Osteocyte (in vitro differentiated cells): ENCODE data around the gene PGGHG. TPM values are rescaled to one million over a fixed set of nuclear protein-coding genes. Genes with fewer than 3 reads are reported as not detected.

Experiments
- DNase-seq: peaks from one replicate; pipeline ENCODE4 v3.0.0; 2021; ENCODE audit warnings: mixed read lengths; ENCODE audit not compliant: unreplicated experiment; ENCODE audit errors: extremely low spot score
- H3K27ac Mint-ChIP-seq: one replicate; pipeline ENCODE4 v1.8.0; 2021; ENCODE audit warnings: mild to moderate bottlenecking, mixed read lengths; ENCODE audit not compliant: unreplicated experiment
- H3K27me3 Mint-ChIP-seq: one replicate; pipeline ENCODE4 v1.8.0; 2021; ENCODE audit warnings: mixed read lengths; ENCODE audit not compliant: unreplicated experiment
- H3K36me3 Mint-ChIP-seq: one replicate; pipeline ENCODE4 v1.8.0; 2021; ENCODE audit warnings: mixed read lengths; ENCODE audit not compliant: unreplicated experiment
- H3K4me1 Mint-ChIP-seq: one replicate; pipeline ENCODE4 v1.8.0; 2021; ENCODE audit warnings: mixed read lengths; ENCODE audit not compliant: unreplicated experiment
- H3K4me3 Mint-ChIP-seq: one replicate; pipeline ENCODE4 v1.8.0; 2021; ENCODE audit warnings: mild to moderate bottlenecking, moderate library complexity, mixed read lengths; ENCODE audit not compliant: unreplicated experiment
- H3K9me3 Mint-ChIP-seq: one replicate; pipeline ENCODE4 v1.8.0; 2021; ENCODE audit warnings: mixed read lengths; ENCODE audit not compliant: unreplicated experiment
- CTCF ChIP-seq: fragments of 200-600 bp; sonication (generic); IDR thresholded peaks from 2 replicates; pipeline ENCODE4 v1.5.0; 2021; ENCODE audit warnings: antibody characterized with exemption, mild to moderate bottlenecking, moderate library complexity
- total RNA-seq: library from RNA; stranded (reverse); gene quantifications from 2 replicates; pipeline ENCODE4 v1.2.1, GENCODE V29; 2021

Gene PGGHG
- total RNA-seq, 1 donor from 2014 or later: 43.4 TPM

DNA sequence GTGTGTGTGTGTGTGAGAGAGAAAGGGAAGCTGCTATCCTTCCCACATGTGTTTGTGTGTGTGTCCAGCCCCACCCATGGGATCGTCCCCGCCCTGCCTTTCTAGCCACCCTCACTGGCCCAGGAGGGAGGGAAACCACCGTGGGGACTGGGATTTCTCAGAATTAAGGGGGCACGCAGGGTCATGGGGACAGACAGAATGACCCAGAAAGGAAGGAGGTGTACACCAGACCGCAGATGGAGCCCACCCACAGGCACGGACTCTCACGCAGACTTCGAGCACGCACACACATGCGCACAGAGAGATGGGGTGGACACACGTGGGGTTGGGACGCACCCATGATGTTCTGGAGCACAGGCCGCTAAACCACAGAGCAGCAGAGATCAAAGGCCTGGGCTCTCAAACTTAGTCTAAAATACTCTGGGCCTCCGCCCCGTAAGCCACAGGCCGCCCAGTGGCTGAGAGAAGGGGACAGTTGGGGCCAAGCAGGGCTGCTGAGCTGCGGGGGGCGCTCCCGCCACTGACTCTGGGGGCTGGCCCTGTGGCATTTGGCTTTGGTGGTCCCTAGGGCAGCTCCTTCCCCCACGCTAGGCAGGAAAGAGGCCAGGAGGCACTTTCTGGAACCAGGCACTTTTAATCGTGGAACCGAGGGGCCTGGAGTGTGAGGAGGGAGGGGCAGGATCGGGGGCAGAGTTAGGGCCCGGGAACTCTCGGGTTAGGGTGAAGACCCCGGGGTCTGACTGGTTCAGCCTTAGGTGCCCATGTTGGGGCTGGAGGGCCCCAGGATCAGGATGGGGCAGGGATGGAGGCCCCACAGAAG lies 8.9 kb downstream of the PGGHG start:
- Mint-ChIP-seq H3K27me3 (no peaks in the 10 kb centered on the region), H3K36me3 (peaks cover 1% of the 10 kb centered on the region), H3K27ac (no peak overlapping the region), H3K4me3 (no peak overlapping the region), H3K9me3 (no peaks in the 10 kb centered on the region), H3K4me1 (peaks cover 8% of the 10 kb centered on the region)
- no peak for TF ChIP-seq CTCF
- no peak for DNase-seq

DNA sequence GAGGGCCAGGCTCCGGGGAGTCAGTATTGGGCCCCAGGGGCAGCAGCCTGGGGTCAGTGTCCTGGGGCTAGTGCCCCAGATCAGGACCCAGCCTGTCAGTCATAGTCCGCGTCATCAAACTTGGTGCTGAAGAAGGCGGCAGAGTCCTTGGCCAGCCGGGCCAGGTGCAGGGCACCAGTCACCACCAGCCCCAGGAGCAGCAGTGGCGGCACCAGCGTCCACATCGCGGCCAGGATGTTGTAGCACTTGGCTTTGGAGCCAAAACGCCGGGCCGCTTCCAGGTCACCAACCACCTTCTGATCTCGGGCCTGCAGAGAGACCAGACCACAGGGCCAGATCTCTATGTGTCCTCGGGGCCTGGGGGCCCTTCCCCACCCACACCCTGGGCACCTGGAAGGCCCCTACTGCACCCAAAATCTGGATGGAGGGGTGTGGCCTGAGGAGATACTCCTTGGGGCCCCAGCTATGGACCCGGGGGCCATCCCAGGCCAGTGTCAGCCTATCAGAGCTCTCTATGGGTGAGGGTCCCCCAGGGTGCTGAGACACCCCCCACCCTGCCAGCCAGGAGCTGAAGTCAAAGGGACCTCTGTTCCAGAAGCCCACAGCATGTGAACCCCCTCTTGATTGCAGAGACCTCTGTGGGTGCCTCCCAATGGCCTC lies 9.6 kb downstream of the PGGHG start:
- no peak overlapping the region for H3K27ac Mint-ChIP-seq
- TF ChIP-seq CTCF: no peak
- no peaks in the 10 kb centered on the region for H3K9me3 Mint-ChIP-seq
- peaks cover 1% of the 10 kb centered on the region for H3K36me3 Mint-ChIP-seq
- no peak overlapping the region for H3K4me3 Mint-ChIP-seq
- H3K27me3 Mint-ChIP-seq: no peaks in the 10 kb centered on the region
- H3K4me1 Mint-ChIP-seq: peaks cover 8% of the 10 kb centered on the region
- DNase-seq: no peak

GRCh38 chr11:299081-299891 lies 10.4 kb downstream of the PGGHG start, which contains the start of gene IFITM5:
Gene IFITM5 (minus strand): TSS chr11:299526. CDS start chr11:299490, 36 bp downstream.
- Mint-ChIP-seq H3K4me3 (no peak within 1 kb of the TSS), H3K9me3 (no peaks in the 10 kb centered on the region), H3K36me3 (no peaks in the 10 kb centered on the region), H3K27ac (no peak within 1 kb of the TSS), H3K27me3 (no peaks in the 10 kb centered on the region), H3K4me1 (peaks cover 8% of the 10 kb centered on the region)
- DNase-seq: no peak
- no peak for TF ChIP-seq CTCF

DNA sequence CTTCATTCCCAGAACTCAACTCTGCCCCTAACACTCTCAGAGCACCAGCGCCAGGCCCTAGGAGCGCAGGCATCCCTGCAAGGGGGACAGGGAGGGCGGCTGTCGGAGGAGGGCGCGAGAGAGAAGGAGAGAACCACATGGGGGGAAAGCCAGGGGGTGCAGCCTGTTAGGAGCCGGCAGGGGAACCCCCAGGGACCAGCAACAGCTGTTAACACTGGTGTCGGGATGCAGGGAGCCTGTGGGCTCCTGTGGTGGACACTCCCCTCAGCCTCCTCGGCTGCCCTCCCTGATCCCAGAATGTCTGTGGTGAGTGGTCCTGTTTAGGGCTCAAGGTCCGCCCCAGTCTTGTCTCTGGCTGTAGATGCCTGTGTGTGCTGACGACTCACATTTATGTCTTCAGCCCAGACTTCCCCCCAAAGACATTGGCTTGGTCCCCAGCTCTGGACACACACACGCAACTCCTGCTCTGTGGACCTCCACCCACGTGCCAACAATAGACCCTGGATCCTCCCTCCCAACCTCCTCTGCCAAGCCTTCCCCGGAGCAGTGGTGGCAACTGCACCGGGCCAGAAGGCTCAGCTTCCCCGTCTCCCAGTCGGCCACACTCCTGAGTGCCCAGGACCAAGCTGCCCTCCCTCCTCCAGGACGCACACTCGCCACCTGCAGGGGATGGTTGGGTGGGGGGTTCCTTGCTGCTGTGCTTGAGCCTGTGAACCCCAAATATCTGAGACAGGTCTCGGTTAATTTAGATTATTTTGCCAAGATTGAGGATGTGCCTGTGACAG lies 11.2 kb downstream of the PGGHG start:
- no peak for DNase-seq
- no peak overlapping the region for H3K27ac Mint-ChIP-seq

More for the DNA sequence above, 11.2 kb downstream of the PGGHG start:
- Mint-ChIP-seq H3K4me1 (peaks cover 11% of the 10 kb centered on the region), H3K4me3 (no peak overlapping the region), H3K27me3 (no peaks in the 10 kb centered on the region), H3K9me3 (no peaks in the 10 kb centered on the region), H3K36me3 (no peaks in the 10 kb centered on the region)
- no peak for TF ChIP-seq CTCF
